ENCODE measurements around the gene THEMIS2. TPM values are rescaled to one million over a fixed set of nuclear protein-coding genes. Genes with fewer than 3 reads are reported as not detected.

Gene THEMIS2
- total and polyA plus RNA-seq, 2 of the 13 experiments (the other 11 are each of a cell fraction or from before 2014, with no cell fraction given) = 0.38 to 1.5 TPM

DNA sequence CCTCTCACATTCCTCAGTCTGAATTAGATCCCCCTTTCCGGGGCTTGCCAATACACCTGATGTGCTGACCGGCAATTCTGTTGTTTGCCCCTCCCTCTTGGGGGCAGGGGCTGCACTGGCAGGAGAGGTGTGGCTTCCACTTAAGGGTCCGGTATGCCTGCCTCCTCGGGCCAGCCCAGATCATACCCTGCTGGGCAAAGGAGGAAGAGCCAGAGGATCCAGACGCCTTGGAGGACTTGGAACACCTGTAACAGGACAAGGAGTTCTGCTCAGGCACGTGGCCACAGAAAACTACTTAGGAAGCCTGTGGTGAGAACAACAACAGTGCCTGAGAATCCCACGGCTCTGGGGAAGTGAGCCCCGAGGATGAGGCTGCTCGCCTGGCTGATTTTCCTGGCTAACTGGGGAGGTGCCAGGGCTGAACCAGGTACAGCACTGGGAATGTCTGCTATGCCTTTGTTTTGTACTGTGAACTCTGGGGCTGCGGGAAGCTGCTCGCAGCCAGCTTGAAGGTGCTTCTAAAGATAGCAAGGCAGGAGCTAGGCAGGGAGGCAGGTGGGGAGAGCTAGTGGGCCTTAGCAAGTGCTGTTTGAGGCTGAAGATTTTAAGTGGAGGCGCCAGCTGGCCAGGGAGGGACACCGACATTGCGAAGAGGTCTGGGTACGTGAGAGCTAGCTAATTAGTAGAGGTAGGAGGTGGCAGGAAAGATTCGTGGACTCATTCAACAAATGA, 62.6 kb downstream of the THEMIS2 start, which contains the start of gene SMPDL3B:
Gene SMPDL3B (plus strand): TSS at position 183 of the 732 bp plus-strand sequence. CDS start 184 bp downstream, at position 367.
- Histone ChIP-seq H3K9me3 (ENCODE audit: low read length) (no peaks in the 10 kb centered on the region), H3K4me3 (replicated peaks in 1 of 3; ENCODE audit: insufficient read depth in 1 of 3, low read depth in 2 of 3, low read length in 3 of 3) (peak within 1 kb of the TSS; percentile 52 to 70 (median 52)), H3K27ac (ENCODE audit: extremely low read length, insufficient read depth, low read length) (no peak within 1 kb of the TSS), H3K4me2 (ENCODE audit: low read depth, low read length) (peak within 1 kb of the TSS; percentile 97), H4K20me1 (ENCODE audit: insufficient read depth, low read length) (no peaks in the 10 kb centered on the region), H3K79me2 (ENCODE audit: insufficient read depth, low read length) (no peaks in the 10 kb centered on the region), H3K36me3 (replicated peaks in 1 of 2; ENCODE audit: control insufficient read depth in 1 of 2, insufficient read depth in 2 of 2, low read length in 2 of 2) (no peaks in the 10 kb centered on the region), H3K27me3 (ENCODE audit: control insufficient read depth in 1 of 2, insufficient read depth in 2 of 2, low read length in 2 of 2) (no peaks in the 10 kb centered on the region), H2AFZ (ENCODE audit: low read length) (peak within 1 kb of the TSS; percentile 64), H3K9ac (ENCODE audit: insufficient read depth, low read depth, low read length) (peak within 1 kb of the TSS; percentile 52), H3K4me1 (ENCODE audit: insufficient read depth, low read length) (peaks cover 34% of the 10 kb centered on the region)
- ChIA-PET POLR2A (interaction anchor here (0.8 to 1.1 kb wide), 3 partner anchors 9 to 104 kb away, joined by 3 to 4 read pairs (median 3); partner anchors contain the start of gene PPP1R8), CTCF (ENCODE audit: low intra/inter-chr PET ratio, low total read pairs) (no interaction called here)
- intact Hi-C loops (cut with micrococcal nuclease; ENCODE audit: unreplicated experiment) = loop anchor here (1.0 kb wide), 1 partner anchor 8 kb away; no protein-coding TSS in a partner anchor
- BruUV-seq (replicated peaks) = no TSS peak
- FAIRE-seq (no peak), ATAC-seq (peak; percentile 81), DNase-seq (ENCODE audit: low spot score) (no peak)
- 0% methylated on average over 12 of the region's 16 CpGs for WGBS (ENCODE audit: low lambda C conversion rate)
- in situ Hi-C loops (cut with HindIII; ENCODE audit: extremely low pct_ligation_motif_present, low pct_unique_long_range_greater_than_20kb) = loop anchor here (10.0 kb wide), 1 partner anchor 80 kb away; no protein-coding TSS in a partner anchor
- TF ChIP-seq, protein P1, sequence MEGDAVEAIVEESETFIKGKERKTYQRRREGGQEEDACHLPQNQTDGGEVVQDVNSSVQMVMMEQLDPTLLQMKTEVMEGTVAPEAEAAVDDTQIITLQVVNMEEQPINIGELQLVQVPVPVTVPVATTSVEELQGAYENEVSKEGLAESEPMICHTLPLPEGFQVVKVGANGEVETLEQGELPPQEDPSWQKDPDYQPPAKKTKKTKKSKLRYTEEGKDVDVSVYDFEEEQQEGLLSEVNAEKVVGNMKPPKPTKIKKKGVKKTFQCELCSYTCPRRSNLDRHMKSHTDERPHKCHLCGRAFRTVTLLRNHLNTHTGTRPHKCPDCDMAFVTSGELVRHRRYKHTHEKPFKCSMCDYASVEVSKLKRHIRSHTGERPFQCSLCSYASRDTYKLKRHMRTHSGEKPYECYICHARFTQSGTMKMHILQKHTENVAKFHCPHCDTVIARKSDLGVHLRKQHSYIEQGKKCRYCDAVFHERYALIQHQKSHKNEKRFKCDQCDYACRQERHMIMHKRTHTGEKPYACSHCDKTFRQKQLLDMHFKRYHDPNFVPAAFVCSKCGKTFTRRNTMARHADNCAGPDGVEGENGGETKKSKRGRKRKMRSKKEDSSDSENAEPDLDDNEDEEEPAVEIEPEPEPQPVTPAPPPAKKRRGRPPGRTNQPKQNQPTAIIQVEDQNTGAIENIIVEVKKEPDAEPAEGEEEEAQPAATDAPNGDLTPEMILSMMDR (CRISPR knock-in tag; IDR thresholded peaks at IDR 0.05) = 0 out of 2 replicates have a peak, but pooled peaks have one; percentile 9
- peak; percentile 41 for TF ChIP-seq TEAD3 (CRISPR knock-in tag; optimal IDR thresholded peaks at IDR 0.05; ENCODE audit: borderline replicate concordance)
- TF ChIP-seq ZNF564 (CRISPR knock-in tag; IDR thresholded peaks at IDR 0.05) = no peak
- TF ChIP-seq, protein P2, sequence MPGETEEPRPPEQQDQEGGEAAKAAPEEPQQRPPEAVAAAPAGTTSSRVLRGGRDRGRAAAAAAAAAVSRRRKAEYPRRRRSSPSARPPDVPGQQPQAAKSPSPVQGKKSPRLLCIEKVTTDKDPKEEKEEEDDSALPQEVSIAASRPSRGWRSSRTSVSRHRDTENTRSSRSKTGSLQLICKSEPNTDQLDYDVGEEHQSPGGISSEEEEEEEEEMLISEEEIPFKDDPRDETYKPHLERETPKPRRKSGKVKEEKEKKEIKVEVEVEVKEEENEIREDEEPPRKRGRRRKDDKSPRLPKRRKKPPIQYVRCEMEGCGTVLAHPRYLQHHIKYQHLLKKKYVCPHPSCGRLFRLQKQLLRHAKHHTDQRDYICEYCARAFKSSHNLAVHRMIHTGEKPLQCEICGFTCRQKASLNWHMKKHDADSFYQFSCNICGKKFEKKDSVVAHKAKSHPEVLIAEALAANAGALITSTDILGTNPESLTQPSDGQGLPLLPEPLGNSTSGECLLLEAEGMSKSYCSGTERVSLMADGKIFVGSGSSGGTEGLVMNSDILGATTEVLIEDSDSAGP (CRISPR knock-in tag; IDR thresholded peaks at IDR 0.05; ENCODE audit: borderline replicate concordance) = peak; percentile 45; the same call in 1 of the 2 replicates
- no peak for TF ChIP-seq ZNF343 (CRISPR knock-in tag; IDR thresholded peaks at IDR 0.05)
- no peak for TF ChIP-seq STAT5B (CRISPR knock-in tag; IDR thresholded peaks at IDR 0.05)
- no peak for TF ChIP-seq ZFP1 (CRISPR knock-in tag; IDR thresholded peaks at IDR 0.05)
- no peak for TF ChIP-seq ZNF556 (CRISPR knock-in tag; IDR thresholded peaks at IDR 0.05; ENCODE audit: borderline replicate concordance)
- TF ChIP-seq RORA (CRISPR knock-in tag; IDR thresholded peaks at IDR 0.05) = no peak
- TF ChIP-seq, protein P3, sequence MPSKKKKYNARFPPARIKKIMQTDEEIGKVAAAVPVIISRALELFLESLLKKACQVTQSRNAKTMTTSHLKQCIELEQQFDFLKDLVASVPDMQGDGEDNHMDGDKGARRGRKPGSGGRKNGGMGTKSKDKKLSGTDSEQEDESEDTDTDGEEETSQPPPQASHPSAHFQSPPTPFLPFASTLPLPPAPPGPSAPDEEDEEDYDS (CRISPR knock-in tag; IDR thresholded peaks at IDR 0.05) = peak; percentile 9; the same call in 1 of the 2 replicates
- no peak for TF ChIP-seq YEATS2 (CRISPR knock-in tag; IDR thresholded peaks at IDR 0.05; ENCODE audit: borderline replicate concordance)
- TF ChIP-seq, protein P4, sequence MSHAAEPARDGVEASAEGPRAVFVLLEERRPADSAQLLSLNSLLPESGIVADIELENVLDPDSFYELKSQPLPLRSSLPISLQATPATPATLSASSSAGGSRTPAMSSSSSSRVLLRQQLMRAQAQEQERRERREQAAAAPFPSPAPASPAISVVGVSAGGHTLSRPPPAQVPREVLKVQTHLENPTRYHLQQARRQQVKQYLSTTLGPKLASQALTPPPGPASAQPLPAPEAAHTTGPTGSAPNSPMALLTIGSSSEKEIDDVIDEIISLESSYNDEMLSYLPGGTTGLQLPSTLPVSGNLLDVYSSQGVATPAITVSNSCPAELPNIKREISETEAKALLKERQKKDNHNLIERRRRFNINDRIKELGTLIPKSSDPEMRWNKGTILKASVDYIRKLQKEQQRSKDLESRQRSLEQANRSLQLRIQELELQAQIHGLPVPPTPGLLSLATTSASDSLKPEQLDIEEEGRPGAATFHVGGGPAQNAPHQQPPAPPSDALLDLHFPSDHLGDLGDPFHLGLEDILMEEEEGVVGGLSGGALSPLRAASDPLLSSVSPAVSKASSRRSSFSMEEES (CRISPR knock-in tag; IDR thresholded peaks at IDR 0.05) = no peak
- TF ChIP-seq ZNF790 (CRISPR knock-in tag; IDR thresholded peaks at IDR 0.05; ENCODE audit: borderline replicate concordance) = no peak
- TF ChIP-seq TBP (CRISPR knock-in tag; IDR thresholded peaks at IDR 0.05) = no peak
- TF ChIP-seq CEBPB (IDR thresholded peaks at IDR 0.05; ENCODE audit: borderline replicate concordance, low read depth, low read length) = no peak

Measured in HepG2 (cell line).